ENCODE data around the gene FAM135A. TPM values are rescaled to one million over a fixed set of nuclear protein-coding genes. Genes with fewer than 3 reads are reported as not detected.
A peak's percentile ranks its signal among the peaks of the same experiment; 100 is the strongest.
"Not testable (repeated sequence)": the region's sequence is repeated elsewhere in the genome, so short reads cannot be mapped to it uniquely, and the experiment has no call there.

The FAM135A gene
- total and polyA plus RNA-seq, 2 of the 13 experiments (the other 11 are each of a cell fraction or from before 2014, with no cell fraction given): 26.9 to 31.5 TPM

- H3K9me3 ChIP-seq (ENCODE audit: low read length); H3K4me1 ChIP-seq (ENCODE audit: insufficient read depth, low read length); H3K4me3 ChIP-seq (replicated peaks in 1 of 3; ENCODE audit: insufficient read depth in 1 of 3, low read depth in 2 of 3, low read length in 3 of 3); H3K9ac ChIP-seq (ENCODE audit: insufficient read depth, low read depth, low read length); CTCF ChIA-PET (ENCODE audit: low intra/inter-chr PET ratio, low total read pairs); intact Hi-C loops (cut with micrococcal nuclease; ENCODE audit: unreplicated experiment); FAIRE-seq; H3K4me2 ChIP-seq (ENCODE audit: low read depth, low read length); H3K27ac ChIP-seq (ENCODE audit: extremely low read length, insufficient read depth, low read length); in situ Hi-C loops (cut with HindIII; ENCODE audit: extremely low pct_ligation_motif_present, low pct_unique_long_range_greater_than_20kb); BruUV-seq (replicated peaks); H4K20me1 ChIP-seq (ENCODE audit: insufficient read depth, low read length); DNase-seq (ENCODE audit: low spot score); H3K79me2 ChIP-seq (ENCODE audit: insufficient read depth, low read length); H2AFZ ChIP-seq (ENCODE audit: low read length); H3K27me3 ChIP-seq (ENCODE audit: control insufficient read depth in 1 of 2, insufficient read depth in 2 of 2, low read length in 2 of 2); ATAC-seq: not testable (repeated sequence)
- POLR2A ChIA-PET: interaction anchor here (1.3 kb wide), 1 partner anchor 57 kb away, joined by 4 read pairs; the partner anchor contains the start of gene FAM135A
- 92% methylated on average over 3 of the region's 3 CpGs for WGBS (ENCODE audit: low lambda C conversion rate)
- peak; percentile 60; the same call in 1 of the 2 replicates for TF ChIP-seq CEBPG (CRISPR knock-in tag; IDR thresholded peaks at IDR 0.05)
- peak; percentile 75 for TF ChIP-seq CEBPB (IDR thresholded peaks at IDR 0.05; ENCODE audit: borderline replicate concordance, low read depth, low read length)
- H3K36me3 ChIP-seq (replicated peaks in 1 of 2; ENCODE audit: control insufficient read depth in 1 of 2, insufficient read depth in 2 of 2, low read length in 2 of 2): peaks cover 7 to 20% of the 10 kb centered on the region in 2 experiments; a peak in 4 of 5 replicates
Observed at GRCh38 chr6:70470510-70470909, 57.2 kb downstream of the FAM135A start.

- intact Hi-C loops (cut with micrococcal nuclease; ENCODE audit: unreplicated experiment): no loop called here
- Histone ChIP-seq H3K79me2 (ENCODE audit: insufficient read depth, low read length) (no peaks in the 10 kb centered on the region), H3K4me2 (ENCODE audit: low read depth, low read length) (no peak overlapping the region), H3K9ac (ENCODE audit: insufficient read depth, low read depth, low read length) (no peak overlapping the region), H3K4me1 (ENCODE audit: insufficient read depth, low read length) (peaks cover 9% of the 10 kb centered on the region), H4K20me1 (ENCODE audit: insufficient read depth, low read length) (no peaks in the 10 kb centered on the region), H3K4me3 (replicated peaks in 1 of 3; ENCODE audit: insufficient read depth in 1 of 3, low read depth in 2 of 3, low read length in 3 of 3) (no peak overlapping the region), H3K27ac (ENCODE audit: extremely low read length, insufficient read depth, low read length) (no peak overlapping the region), H3K9me3 (ENCODE audit: low read length) (no peaks in the 10 kb centered on the region), H3K36me3 (replicated peaks in 1 of 2; ENCODE audit: control insufficient read depth in 1 of 2, insufficient read depth in 2 of 2, low read length in 2 of 2) (peaks cover 10 to 34% of the 10 kb centered on the region in 2 experiments; a peak in 4 of 5 replicates), H2AFZ (ENCODE audit: low read length) (no peak overlapping the region), H3K27me3 (ENCODE audit: control insufficient read depth in 1 of 2, insufficient read depth in 2 of 2, low read length in 2 of 2) (no peaks in the 10 kb centered on the region)
- no peak for TF ChIP-seq ZFP37 (CRISPR knock-in tag; IDR thresholded peaks at IDR 0.05; ENCODE audit: borderline replicate concordance)
- TF ChIP-seq ZNF792 (CRISPR knock-in tag; IDR thresholded peaks at IDR 0.05): no peak
- no peak for TF ChIP-seq MIER3 (CRISPR knock-in tag; IDR thresholded peaks at IDR 0.05; ENCODE audit: borderline replicate concordance)
- TF ChIP-seq SOX6 (IDR thresholded peaks at IDR 0.05): no peak
- no peak for TF ChIP-seq SOX6 (CRISPR knock-in tag; IDR thresholded peaks at IDR 0.05)
- no peak for TF ChIP-seq ZNF230 (CRISPR knock-in tag; IDR thresholded peaks at IDR 0.05)
- TF ChIP-seq ZNF207 (IDR thresholded peaks at IDR 0.05; ENCODE audit: borderline replicate concordance): no peak
- no peak for TF ChIP-seq MTERF4 (CRISPR knock-in tag; IDR thresholded peaks at IDR 0.05)
- TF ChIP-seq CBX2 (IDR thresholded peaks at IDR 0.05; ENCODE audit: low read depth, low read length): no peak
- TF ChIP-seq CBX2 (CRISPR knock-in tag; IDR thresholded peaks at IDR 0.05; ENCODE audit: low read depth): no peak
- TF ChIP-seq ZNF552 (CRISPR knock-in tag; IDR thresholded peaks at IDR 0.05; ENCODE audit: borderline replicate concordance): no peak
- TF ChIP-seq XRCC5 (optimal IDR thresholded peaks at IDR 0.05; ENCODE audit: low read length): no peak
- TF ChIP-seq ZNF816 (CRISPR knock-in tag; IDR thresholded peaks at IDR 0.05; ENCODE audit: borderline replicate concordance): no peak
- BruUV-seq (replicated peaks): no TSS peak
- no peak for FAIRE-seq
- WGBS (ENCODE audit: low lambda C conversion rate): 98% methylated on average over 3 of the region's 3 CpGs
- POLR2A ChIA-PET: no interaction called here
- no peak for ATAC-seq
- CTCF ChIA-PET (ENCODE audit: low intra/inter-chr PET ratio, low total read pairs): no interaction called here
- DNase-seq (ENCODE audit: low spot score): peak; percentile 4
- in situ Hi-C loops (cut with HindIII; ENCODE audit: extremely low pct_ligation_motif_present, low pct_unique_long_range_greater_than_20kb): no loop called here
Observed at GRCh38 chr6:70474751-70475150, 61.4 kb downstream of the FAM135A start.
